HepG2 (cell line): Measurements from ENCODE around the gene SAXO2.
"Not testable (repeated sequence)": the region's sequence is repeated elsewhere in the genome, so short reads cannot be mapped to it uniquely, and the experiment has no call there.

ENCODE experiments used
- BCL6 ChIP-seq: IDR thresholded peaks from 2 replicates; pipeline ENCODE4 v1.6.1; 2016; ENCODE audit warnings: missing genetic modification reagents, missing compliant biosample characterization
- CTCF ChIP-seq: sonication (generic); formaldehyde crosslinking; IDR thresholded peaks from 2 replicates; pipeline ENCODE4 v1.5.0; 2020; ENCODE audit warnings: mild to moderate bottlenecking, missing genetic modification reagents, moderate library complexity
- FLYWCH1 ChIP-seq: sonication (generic); formaldehyde crosslinking; IDR thresholded peaks from 2 replicates; pipeline ENCODE4 v1.8.1; 2023; ENCODE audit warnings: mild to moderate bottlenecking, missing genetic modification reagents
- MYC ChIP-seq: sonication (generic); formaldehyde crosslinking; IDR thresholded peaks from 2 replicates; pipeline ENCODE4 v1.9.0; 2021; ENCODE audit warnings: missing genetic modification reagents, borderline replicate concordance

DNA sequence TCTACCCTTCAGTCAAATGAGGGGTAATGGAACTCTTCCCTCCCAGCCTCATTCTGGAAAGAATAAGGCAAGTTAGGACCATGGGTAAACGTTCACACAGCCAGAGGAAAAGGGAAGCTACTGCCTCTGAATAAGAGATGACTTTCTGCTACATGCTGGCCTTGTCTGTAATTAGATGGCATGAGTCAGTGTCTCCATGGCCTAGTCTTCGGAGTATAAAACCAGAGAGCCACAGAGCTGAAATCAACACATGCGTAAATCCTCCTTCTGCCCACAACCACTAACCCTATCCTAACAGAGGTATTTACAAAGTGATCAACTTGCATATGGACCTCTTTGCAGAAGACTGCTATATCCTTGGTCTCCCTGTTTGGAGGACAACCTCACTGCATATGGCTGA is 14.4 kb upstream of the SAXO2 start:
- not testable (repeated sequence) for TF ChIP-seq BCL6 (CRISPR knock-in tag); MYC (CRISPR knock-in tag); CTCF; FLYWCH1 (CRISPR knock-in tag)
